GM13977 (cell line): ENCODE results near the gene MGST1.

Experiments used
- DNase-seq: peaks from one replicate; pipeline ENCODE4 v3.0.0; 2012; ENCODE audit warnings: low spot score
- CTCF ChIP-seq: IDR thresholded peaks from 2 replicates; pipeline ENCODE4 v1.5.1; 2012; ENCODE audit warnings: mild to moderate bottlenecking, control low read depth; ENCODE audit not compliant: insufficient read depth; ENCODE audit errors: extremely low read depth, missing control alignments
- in situ Hi-C: fragments of 300-500 bp; cut with MboI; formaldehyde crosslinking; loops from one replicate; pipeline ENCODE4 v1.12.0; 2022; ENCODE audit warnings: low sequenced_read_pairs, low pct_unique_long_range_greater_than_20kb, mixed read lengths, inconsistent platforms; ENCODE audit not compliant: unreplicated experiment

The MGST1 gene, protein sequence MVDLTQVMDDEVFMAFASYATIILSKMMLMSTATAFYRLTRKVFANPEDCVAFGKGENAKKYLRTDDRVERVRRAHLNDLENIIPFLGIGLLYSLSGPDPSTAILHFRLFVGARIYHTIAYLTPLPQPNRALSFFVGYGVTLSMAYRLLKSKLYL

DNA sequence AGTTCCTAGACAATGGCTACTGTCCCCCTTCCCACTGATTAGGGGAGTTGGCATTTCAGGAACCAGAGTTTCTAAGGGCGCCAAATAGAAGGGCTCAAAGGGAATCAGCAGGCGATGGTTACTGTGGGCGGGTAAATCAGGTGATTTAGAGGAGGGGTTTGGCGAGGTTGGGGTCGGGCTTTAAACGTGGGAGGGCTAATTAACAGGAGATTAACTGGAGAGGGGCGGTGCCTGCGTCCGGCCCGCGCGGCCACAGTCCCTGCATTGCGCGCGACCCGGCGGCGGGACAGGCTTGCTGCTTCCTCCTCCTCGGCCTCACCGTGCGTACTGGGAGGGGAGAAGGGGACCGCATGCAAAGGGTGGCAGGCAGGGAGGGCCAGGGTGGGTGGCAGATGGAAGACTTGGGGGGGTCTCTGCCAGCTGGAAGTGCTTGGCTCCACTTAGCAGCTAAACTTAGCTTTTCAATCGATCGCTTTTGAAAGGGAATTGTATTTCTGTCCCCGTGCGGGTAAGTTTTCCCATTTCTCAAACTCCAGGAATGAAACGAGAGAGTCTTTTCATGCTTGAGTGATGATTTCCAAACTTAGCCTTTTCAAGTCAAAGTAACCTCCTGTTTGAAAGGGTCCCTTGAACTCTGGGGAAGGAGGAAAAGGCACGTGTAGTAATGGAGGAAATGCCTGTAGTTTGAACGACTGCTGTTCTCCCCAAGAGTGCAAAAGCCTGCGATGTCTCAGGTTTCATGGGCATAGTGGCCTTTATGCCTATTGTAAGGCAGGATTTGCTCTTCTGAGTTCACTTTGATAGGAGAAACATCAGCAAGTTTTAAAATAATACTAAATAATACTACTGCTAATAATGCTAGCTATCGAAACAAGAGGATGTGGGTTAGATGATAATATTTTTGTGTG is at the start of gene MGST1:
MGST1 (plus strand) TSS at position 255 of the 908 bp plus-strand sequence. CDS start 6,608 bp downstream, outside the sequence.
- no peak for DNase-seq
- in situ Hi-C loops, result no loop called here
- TF ChIP-seq CTCF, result no peak

DNA sequence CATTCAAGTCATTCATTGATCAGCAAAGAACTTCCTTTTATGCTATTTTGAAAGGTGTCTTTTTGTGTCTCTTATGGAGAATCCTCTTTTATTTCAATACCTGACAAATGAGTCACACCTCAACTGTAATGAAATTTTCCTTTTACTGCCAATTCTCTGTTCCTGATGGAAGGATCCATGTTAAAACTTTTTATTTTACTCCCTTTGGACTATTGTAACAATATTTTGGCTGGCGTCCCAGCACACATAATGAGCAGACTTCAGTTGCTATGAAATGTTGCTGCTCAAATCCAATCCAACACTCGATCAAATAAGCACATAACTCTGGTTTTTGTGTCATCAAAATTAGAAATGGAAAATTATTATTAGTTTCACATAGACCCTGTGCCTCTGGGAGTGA is 48.0 kb upstream of the MGST1 start:
- no peak for TF ChIP-seq CTCF

DNA sequence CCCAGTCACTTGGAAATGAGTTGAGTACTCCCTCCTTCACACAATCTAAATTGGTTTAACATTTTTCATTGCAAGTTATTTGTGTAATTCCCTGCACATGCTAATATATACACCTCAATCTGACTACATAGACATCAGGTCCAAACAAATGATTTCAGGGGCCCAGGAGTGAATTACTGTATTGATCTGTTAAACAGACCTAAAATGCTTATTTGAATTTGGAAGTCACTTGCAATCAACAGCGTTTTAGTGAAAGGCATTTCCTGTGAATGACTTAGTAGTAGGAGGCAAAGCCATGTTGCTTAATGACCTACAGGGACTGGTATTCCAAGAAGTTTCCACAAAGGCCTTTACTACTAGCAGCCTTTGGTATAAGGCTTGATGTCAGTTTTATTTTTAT is 47.3 kb upstream of the MGST1 start:
- in situ Hi-C loops, result no loop called here
- no peak for DNase-seq
- TF ChIP-seq CTCF, result no peak

More for the DNA sequence above, 48.0 kb upstream of the MGST1 start:
- in situ Hi-C loops, result no loop called here
- DNase-seq, result no peak

DNA sequence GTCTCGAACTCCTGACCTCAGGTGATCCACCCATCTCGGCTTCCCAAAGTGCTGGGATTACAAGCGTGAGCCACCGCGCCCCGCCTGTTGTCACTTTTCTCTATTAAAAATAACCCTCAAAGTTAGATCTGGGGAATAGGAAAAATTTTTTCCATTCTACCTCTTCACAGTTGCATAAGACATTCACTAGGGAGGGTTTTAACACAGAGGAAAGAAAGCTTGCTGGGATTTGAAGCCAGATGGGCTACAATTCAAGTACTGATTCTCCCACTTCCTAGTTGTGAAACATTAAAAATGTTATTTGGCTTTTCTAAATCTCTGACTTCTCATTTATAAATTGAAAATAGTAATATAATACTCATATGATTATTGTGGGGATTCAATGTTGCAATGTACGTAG is 46.7 kb upstream of the MGST1 start:
- DNase-seq, result no peak
- in situ Hi-C loops, result no loop called here
- no peak for TF ChIP-seq CTCF

DNA sequence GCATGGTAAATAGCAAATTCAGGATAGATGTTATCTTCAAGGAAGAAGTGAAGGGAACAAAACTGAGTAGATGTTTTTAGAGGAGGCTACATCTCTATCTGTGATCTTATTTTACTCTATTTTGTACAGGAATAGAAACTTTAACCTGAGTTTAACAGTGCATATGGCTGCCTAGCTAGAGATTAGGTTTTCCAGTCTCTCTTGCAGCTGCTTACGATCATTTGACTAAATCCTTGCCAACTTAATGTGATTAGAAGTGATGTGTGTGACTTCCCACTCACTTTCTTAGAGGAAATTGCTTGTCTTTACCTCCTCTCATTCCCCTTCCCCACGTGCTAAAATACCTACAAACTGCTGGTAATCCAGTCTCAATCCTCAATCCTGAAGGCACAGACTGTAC is 43.5 kb upstream of the MGST1 start:
- DNase-seq, result no peak
- no peak for TF ChIP-seq CTCF
- in situ Hi-C loops, result no loop called here

DNA sequence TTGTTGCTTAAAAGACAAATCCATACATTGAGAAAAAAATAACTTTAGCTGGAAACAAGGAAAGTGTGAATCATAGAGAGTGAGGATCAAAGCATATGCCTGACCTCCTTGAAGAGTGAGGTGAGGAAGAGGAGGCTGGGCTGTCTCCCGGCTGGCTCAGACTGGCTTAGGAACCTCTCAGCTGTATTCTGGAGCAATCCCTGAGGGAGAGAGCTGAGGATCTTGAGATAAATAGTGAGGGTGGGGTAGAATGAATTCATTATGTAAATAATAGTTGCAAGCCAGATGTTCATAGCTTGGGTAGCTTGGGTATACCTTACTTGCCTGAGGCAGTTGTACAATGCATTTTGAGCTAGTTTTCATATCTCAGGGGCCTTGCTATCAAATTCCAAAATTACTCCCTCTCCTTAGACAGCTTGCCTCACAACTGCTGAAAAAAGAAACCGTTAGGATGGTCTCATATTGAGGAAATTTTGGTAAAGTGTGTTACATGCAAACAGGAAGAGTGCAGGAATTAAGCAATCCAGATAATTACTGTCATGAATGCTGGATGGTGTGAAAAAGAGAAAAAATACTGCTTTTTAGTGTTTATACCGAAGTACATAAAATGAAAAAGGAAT is 39.5 kb upstream of the MGST1 start:
- in situ Hi-C loops, result no loop called here

More for the DNA sequence above, 39.5 kb upstream of the MGST1 start:
- no peak for DNase-seq
- TF ChIP-seq CTCF, result no peak
